CD1c-positive myeloid dendritic cell (primary cell): ENCODE data around the gene NXPH4.

ENCODE experiments used
- DNase-seq: peaks from one replicate; pipeline ENCODE4 v3.0.0-alpha.2; 2016; ENCODE audit errors: extremely low spot score

Gene NXPH4

GRCh38 chr12:57219205-57219992 is 2.8 kb downstream of the NXPH4 start:
- no peak for DNase-seq

- no peak for DNase-seq
Measured at GRCh38 chr12:57219993-57220754, 3.6 kb downstream of the NXPH4 start.

- no peak for DNase-seq
Measured at GRCh38 chr12:57220770-57221168, 4.2 kb downstream of the NXPH4 start.

DNA sequence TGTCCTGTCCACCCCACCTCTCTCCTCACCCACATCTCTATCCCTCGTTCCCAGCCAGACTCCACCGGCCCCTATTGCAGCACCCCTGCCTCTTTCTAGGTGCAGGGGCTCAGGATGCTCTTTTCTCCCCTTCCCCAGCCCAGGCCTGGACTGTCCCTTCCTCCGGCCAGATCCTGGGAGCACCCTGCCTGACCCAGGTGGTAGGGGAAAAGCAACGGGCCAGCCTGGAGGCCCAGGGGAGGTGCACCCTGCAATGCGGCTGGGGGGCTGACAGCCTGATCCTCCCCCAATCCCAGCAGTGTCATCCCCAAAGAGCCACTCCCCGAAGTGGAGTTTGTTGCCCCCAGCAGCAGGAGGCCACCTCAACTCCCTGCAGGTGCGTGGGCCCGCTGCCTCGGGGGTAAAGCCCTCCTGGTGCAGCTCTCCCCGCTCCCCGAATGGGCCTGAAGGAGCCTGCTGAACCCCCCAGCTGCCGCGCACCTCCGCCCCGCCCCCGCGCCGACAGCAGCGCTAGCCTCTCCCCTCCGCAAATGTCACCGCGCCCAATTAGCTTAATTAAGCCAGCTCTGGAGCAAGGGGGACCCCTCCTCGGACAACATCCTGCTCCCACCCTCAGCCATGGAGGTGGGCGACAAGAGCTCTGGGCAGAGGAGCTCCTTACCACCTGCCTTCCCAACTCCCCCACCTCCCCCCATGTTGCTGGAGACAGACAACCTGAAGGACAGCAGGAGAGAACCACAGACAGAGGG is 4.7 kb downstream of the NXPH4 start:
- no peak for DNase-seq

DNA sequence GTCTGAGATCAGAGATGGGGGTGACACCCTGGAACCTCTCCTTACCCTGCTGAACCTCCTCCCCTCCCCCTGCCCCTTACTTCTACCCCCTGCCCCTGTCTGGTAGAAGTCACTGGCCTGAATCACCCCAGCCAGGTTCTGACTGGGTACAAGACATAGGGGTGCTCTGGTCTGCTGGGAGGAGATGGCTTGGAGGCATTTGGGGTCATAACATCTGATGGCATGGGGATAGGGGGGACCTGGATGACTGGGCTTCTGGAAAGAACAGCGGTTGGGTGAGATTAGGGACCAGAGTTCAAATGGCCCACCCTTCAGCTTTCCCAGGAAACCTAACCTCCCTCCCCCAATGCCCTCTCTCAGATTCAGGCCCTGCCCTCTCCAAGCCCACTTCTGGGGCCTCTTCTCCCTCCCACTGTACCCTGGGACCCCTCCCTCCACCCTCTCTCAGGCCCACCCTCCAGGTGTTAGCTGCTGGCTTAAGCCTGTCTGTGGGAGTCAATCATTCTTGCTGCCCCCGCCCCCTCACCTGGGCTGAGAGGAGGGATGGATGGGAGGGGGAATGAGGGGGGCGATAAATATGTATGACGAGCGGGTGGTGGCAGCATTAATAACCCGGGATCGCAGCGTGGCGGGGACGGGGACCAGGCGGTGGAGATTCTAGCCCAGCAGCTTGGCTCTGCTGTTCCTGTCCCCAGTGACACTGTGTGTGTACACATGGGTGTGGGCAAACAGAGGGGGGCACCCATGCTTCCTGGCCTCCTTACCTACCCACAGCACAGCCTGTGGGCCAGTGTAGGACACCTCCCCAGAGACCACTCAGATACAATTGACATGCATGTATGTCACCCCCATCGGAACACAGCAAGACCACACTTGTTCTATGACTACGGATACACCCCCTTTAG is 5.9 kb downstream of the NXPH4 start:
- no peak for DNase-seq

- DNase-seq: no peak
Measured at GRCh38 chr12:57223191-57224165, 6.9 kb downstream of the NXPH4 start.

DNA sequence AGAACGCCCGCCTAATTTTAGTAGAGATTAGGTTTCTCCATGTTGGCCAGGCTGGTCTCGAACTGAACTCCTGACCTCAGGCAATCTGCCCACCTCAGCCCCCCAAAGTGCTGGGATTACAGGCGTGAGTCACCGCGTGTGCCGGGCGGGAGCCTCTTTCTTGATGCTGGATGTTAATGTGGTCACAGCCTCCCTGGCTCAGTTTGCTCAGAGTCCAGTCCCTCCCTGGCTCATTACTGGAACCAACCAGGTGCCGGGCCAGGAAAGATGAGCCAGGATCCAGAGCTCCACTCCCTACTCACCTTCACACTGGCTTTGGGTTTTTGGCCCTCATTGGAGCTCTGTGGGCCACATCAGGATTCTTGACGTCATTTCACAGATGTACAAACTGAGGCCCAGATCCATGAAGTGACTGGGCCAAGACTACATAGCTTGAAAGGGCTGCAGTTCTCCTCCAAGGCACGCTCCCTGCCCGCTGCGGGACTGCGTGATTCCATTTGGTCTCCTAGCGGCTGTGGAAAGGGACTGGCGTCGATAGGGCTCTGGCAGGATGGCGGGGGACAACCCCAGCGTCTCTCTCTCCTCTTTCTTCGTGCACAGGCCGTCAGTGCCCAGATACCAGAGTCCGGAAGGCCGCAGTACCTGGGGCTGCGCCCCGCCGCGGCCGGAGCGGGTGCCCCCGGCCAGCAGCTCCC is 7.8 kb downstream of the NXPH4 start:
- DNase-seq: no peak

DNA sequence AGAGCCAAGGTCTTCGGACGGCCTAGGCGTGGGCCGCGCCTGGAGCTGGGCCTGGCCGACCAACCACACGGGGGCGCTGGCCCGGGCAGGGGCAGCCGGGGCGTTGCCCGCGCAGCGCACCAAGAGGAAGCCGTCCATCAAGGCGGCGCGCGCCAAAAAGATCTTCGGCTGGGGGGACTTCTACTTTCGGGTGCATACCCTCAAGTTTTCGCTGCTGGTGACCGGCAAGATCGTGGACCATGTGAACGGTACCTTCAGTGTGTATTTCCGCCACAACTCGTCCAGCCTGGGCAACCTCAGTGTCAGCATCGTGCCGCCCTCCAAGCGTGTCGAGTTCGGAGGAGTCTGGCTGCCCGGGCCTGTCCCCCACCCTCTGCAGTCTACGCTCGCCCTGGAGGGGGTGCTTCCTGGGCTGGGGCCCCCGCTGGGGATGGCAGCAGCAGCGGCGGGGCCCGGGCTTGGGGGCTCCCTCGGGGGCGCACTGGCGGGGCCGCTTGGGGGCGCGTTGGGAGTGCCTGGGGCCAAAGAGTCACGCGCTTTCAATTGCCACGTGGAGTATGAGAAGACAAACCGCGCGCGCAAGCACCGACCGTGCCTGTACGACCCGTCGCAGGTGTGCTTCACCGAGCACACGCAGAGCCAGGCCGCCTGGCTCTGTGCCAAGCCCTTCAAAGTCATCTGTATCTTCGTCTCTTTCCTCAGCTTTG is 8.5 kb downstream of the NXPH4 start:
- peak; percentile 86 for DNase-seq

DNA sequence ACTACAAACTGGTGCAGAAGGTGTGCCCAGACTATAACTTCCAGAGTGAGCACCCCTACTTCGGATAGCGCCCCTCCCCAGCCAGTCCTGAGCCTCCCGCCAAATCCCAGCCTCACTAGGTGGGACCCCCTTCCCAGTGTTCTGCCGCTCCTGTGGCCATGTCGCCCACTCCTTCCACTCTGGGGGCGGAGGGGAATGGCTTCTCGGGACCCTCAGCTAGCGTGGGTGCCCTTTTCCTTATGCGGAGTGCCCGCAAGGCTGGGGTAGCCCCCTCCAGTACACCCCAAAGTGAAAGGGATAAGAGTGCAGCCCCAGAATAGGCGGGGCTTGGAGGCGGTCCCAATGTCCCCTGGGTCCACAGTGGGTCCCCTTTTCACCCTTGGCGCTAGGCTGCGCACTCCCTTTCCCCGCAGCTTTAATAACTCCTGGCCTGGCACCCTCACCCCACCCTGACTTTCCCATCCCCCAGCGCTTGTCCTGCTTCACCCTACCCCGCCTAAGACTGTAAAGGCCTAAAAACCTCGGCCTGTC is 9.2 kb downstream of the NXPH4 start:
- DNase-seq: no peak

DNA sequence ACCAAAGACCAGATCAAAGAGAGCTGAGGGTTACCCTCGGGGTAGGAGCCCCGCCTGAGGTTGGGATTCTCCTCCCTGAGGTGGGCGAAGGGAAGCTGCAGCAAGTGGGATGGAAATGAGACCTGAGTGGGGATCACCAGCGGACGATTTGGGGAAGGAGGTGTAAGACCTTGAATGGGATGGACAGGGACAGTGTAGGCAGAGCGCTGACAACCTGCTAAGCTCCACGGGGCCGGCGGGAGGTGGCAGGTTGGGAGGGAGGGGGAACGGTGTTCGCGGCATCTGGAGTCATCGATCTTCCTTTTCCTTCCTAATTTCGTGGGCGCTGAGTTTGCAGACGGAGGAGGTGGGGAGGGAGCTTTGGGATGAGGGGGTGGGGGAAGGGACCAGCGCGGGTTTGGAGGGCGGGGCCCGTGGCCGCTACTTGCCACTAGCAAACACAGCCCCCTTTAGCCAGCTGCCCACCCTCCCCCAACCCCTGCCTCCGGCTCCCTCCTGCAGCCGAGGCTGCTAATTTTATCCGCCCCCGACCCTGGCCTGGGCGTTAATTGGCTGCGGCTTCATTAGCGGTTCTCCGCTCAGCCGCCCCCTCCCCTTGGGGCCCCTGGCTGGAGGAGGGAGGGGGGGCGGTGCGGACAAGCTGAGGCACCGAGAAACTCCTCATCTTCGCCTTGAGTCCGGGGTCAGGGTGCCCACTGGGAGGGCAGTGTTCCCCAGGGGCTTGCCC is 10.2 kb downstream of the NXPH4 start:
- DNase-seq: no peak

GRCh38 chr12:57227315-57228115 is 10.9 kb downstream of the NXPH4 start:
- no peak for DNase-seq

GRCh38 chr12:57229046-57229633 is 12.5 kb downstream of the NXPH4 start:
- peak; percentile 57 for DNase-seq

DNA sequence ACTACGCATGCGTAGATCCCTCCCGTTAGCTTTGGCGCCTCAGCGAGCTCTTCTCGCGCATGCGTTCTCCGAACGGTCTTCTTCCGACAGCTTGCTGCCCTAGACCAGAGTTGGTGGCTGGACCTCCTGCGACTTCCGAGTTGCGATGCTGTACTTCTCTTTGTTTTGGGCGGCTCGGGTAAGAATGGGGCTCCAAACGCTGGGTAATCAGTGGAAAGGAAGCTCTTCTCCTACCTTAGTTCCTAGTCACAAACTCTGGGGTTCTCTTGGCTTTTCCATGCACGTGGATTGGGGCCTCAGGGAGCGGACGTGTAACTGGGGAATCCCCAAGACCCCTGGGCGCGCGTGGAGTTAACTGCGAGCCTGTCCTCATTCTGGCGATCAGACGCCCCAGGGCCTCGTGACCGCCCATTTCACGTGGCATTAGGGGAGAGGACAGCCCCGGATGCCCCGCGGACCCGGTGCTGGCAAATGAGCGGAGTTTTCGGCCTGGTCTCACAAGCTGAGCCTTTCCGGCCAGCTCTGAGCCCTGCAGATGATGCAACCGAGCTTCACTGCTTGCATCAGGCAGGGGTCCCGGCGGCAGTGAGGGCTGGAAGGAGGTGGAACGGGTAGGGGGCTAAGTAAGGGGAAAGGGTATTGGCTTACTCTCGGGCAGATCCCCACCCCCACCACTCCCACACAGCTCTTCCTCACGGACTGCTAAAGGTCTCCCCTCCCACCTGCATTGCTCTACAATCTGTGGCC is 13.2 kb downstream of the NXPH4 start, which contains the start of gene SHMT2:
Gene SHMT2 (plus strand): TSS at position 78 of the 747 bp plus-strand sequence. CDS start 68 bp downstream, at position 146.
- DNase-seq: peak; percentile 98

DNA sequence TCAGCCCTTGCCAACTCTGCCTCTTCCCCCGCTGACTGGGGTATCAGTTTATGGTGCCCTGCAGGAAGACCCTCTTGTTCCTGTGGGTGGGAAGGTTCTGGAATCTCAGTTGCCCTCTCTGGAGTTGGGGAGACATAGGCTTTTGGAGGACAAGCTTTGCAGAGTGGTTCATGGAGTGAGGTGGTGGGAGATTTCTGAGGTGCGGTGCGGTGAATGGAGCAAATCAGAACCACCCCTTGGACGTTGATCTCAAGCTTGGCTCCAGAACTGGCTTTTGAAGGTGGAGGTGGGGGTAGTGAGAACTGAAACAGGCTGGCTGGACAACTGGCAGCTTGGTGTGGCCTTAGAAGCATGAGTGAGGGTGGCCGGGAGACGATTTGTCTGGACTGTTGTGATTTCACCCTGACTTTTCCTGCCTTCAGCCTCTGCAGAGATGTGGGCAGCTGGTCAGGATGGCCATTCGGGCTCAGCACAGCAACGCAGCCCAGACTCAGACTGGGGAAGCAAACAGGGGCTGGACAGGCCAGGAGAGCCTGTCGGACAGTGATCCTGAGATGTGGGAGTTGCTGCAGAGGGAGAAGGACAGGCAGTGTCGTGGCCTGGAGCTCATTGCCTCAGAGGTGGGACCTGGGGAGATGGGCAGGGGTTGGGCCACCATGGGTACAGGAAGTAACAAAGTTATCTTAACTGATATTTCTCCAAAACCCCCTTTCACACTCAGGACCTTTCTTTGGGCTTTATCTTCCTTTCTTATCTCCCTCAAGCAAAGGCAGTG is 14.0 kb downstream of the NXPH4 start:
- no peak for DNase-seq
